Activated CD4-positive, alpha-beta T cell treated with anti-CD3 and anti-CD28 coated beads, Interleukin-2, amount 50 U/mL, for 16 hours (primary cell): Measurements from ENCODE around the gene PPP1R12B.
"Not testable (repeated sequence)": the region's sequence is repeated elsewhere in the genome, so short reads cannot be mapped to it uniquely, and the experiment has no call there.

Experiments used
- DNase-seq: peaks from one replicate; pipeline ENCODE4 v3.0.0-alpha.2; 2020

PPP1R12B gene

GRCh38 chr1:202588503-202589189, 240.1 kb downstream of the PPP1R12B start:
- DNase-seq: no peak

GRCh38 chr1:202589190-202589930, 240.9 kb downstream of the PPP1R12B start:
- no peak for DNase-seq

- DNase-seq: no peak
These were observed 241.6 kb downstream of the PPP1R12B start for GRCh38 chr1:202590126-202590525.

- DNase-seq: no peak
These were observed 242.5 kb downstream of the PPP1R12B start for GRCh38 chr1:202590975-202591411.

- DNase-seq: no peak
These were observed 243.0 kb downstream of the PPP1R12B start for GRCh38 chr1:202591515-202591914.

GRCh38 chr1:202592146-202592545, 243.6 kb downstream of the PPP1R12B start:
- no peak for DNase-seq

- no peak for DNase-seq
These were observed 245.3 kb downstream of the PPP1R12B start for GRCh38 chr1:202593845-202594244.

GRCh38 chr1:202596638-202597037, 248.1 kb downstream of the PPP1R12B start:
- no peak for DNase-seq

GRCh38 chr1:202597090-202597761, 248.7 kb downstream of the PPP1R12B start:
- DNase-seq: no peak

- DNase-seq: peak; percentile 47
These were observed 251.4 kb downstream of the PPP1R12B start for GRCh38 chr1:202599669-202600431.

GRCh38 chr1:202600432-202601041, 252.0 kb downstream of the PPP1R12B start:
- DNase-seq: no peak

- DNase-seq: no peak
These were observed 254.9 kb downstream of the PPP1R12B start for GRCh38 chr1:202603435-202603834.

GRCh38 chr1:202605515-202605914, 257.0 kb downstream of the PPP1R12B start:
- DNase-seq: no peak

GRCh38 chr1:202612036-202612435, 263.5 kb downstream of the PPP1R12B start:
- DNase-seq: not testable (repeated sequence)

- no peak for DNase-seq
These were observed 265.1 kb downstream of the PPP1R12B start for GRCh38 chr1:202613571-202613970.

GRCh38 chr1:202614363-202615207, 266.1 kb downstream of the PPP1R12B start:
- not testable (repeated sequence) for DNase-seq

- DNase-seq: not testable (repeated sequence)
These were observed 266.7 kb downstream of the PPP1R12B start for GRCh38 chr1:202615208-202615500.

GRCh38 chr1:202615501-202616354, 267.2 kb downstream of the PPP1R12B start:
- DNase-seq: no peak

- no peak for DNase-seq
These were observed 267.9 kb downstream of the PPP1R12B start for GRCh38 chr1:202616355-202616915.

- not testable (repeated sequence) for DNase-seq
These were observed 270.5 kb downstream of the PPP1R12B start for GRCh38 chr1:202619012-202619411.
